AG09309 (cell line): ENCODE data around the gene CABS1.

Experiments used
- DNase-seq: peaks from one replicate; pipeline ENCODE4 v3.0.0-alpha.2; 2010; ENCODE audit warnings: low read depth
- H3K4me3 ChIP-seq: 2 replicates; pipeline ENCODE4 v1.5.1; 2011; ENCODE audit warnings: mild to moderate bottlenecking, low read depth, low read length, moderate library complexity; ENCODE audit not compliant: control insufficient read depth
- CTCF ChIP-seq: IDR thresholded peaks from 2 replicates; pipeline ENCODE4 v1.5.1; 2011; ENCODE audit warnings: mild to moderate bottlenecking, low read depth, low read length, inconsistent platforms; ENCODE audit not compliant: insufficient read depth, control insufficient read depth; ENCODE audit errors: missing control alignments

CABS1 gene

GRCh38 chr4:70337886-70338420 lies 3.2 kb downstream of the CABS1 start:
- H3K4me3 ChIP-seq = no peak overlapping the region
- DNase-seq = no peak
- TF ChIP-seq CTCF = no peak

GRCh38 chr4:70356185-70356584 lies 21.4 kb downstream of the CABS1 start:
- no peak overlapping the region for H3K4me3 ChIP-seq
- no peak for DNase-seq

GRCh38 chr4:70359115-70359661 lies 24.4 kb downstream of the CABS1 start:
- H3K4me3 ChIP-seq = no peak overlapping the region
- no peak for TF ChIP-seq CTCF
- no peak for DNase-seq

More at GRCh38 chr4:70356185-70356584, 21.4 kb downstream of the CABS1 start:
- no peak for TF ChIP-seq CTCF

GRCh38 chr4:70360460-70360859 lies 25.7 kb downstream of the CABS1 start, which contains the start of gene SMR3A:
TSS of gene SMR3A (plus strand) at chr4:70360760. CDS start at chr4:70362116, 1,356 bp downstream.
- H3K4me3 ChIP-seq = no peak within 1 kb of the TSS
- DNase-seq = no peak
- no peak for TF ChIP-seq CTCF

GRCh38 chr4:70364002-70364401 lies 29.2 kb downstream of the CABS1 start:
- no peak for DNase-seq
- no peak overlapping the region for H3K4me3 ChIP-seq
- TF ChIP-seq CTCF = no peak

- DNase-seq = no peak
- no peak for TF ChIP-seq CTCF
- H3K4me3 ChIP-seq = no peak overlapping the region
Observed at GRCh38 chr4:70365479-70365878, 30.7 kb downstream of the CABS1 start.
